ENCODE measurements around the gene CPXM2. TPM values are rescaled to one million over a fixed set of nuclear protein-coding genes. Genes with fewer than 3 reads are reported as not detected.

CPXM2 gene
- polyA plus RNA-seq, 4 donors: 4.6 to 6.7 (median 5.9) TPM

DNA sequence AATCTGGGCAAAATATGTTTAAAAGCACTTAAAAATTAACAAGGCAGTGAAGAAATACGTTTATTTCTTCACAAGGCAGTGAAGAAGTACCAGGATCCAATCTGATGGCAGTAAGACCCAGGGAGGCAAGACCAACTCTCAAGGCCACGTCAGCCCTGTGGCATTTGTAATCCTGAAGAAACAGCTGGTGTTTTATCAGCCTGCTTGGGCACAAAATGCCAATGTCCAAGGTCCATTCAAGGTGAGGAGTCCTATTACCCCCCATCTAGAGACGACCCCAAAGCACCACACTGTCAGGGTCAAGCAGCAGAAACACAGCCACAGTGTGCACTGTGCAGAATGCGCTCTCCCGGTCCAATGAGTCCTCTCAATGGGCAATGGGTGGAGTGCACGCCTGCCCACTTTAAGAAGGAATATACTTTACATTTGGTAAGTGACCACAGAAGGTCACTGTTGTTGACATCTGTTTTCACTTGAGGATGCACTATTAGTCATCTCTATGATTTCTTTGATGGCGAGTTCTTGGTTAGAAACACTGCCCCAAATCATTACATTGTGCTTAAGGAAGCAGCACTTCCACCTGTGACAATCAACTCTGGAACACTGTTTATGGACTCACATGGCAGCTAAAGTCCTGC, 12.8 kb downstream of the CPXM2 start:
- DNase-seq (ENCODE audit: low read depth in 4 of 4, low spot score in 3 of 4): no peak

- DNase-seq (ENCODE audit: low read depth in 4 of 4, low spot score in 3 of 4): peak; percentile 51 to 88 (median 76)
Measured at GRCh38 chr10:123870260-123870659, 21.3 kb downstream of the CPXM2 start.

DNA sequence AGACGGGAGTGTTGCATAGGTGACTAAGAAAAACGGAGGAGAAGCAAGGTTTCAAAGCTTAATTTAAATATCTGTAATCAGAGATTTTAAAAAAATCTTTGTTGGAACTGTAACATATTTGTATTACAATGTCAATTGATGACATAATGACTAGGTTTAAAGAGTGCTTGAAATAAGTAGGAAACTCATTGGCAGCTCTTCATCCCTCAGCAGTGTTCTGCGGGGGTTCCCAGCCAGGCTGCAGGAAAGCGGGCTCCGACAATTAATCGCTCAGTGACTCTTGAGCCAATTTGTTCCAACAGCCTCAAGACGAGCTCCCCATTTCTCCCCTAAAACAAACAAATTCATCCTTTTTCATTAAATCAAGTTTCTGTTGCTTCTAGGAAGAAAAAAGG, 22.6 kb downstream of the CPXM2 start:
- no peak for DNase-seq (ENCODE audit: low read depth in 4 of 4, low spot score in 3 of 4)

- no peak for DNase-seq (ENCODE audit: low read depth in 4 of 4, low spot score in 3 of 4)
Measured at GRCh38 chr10:123868038-123869019, 23.3 kb downstream of the CPXM2 start.

DNA sequence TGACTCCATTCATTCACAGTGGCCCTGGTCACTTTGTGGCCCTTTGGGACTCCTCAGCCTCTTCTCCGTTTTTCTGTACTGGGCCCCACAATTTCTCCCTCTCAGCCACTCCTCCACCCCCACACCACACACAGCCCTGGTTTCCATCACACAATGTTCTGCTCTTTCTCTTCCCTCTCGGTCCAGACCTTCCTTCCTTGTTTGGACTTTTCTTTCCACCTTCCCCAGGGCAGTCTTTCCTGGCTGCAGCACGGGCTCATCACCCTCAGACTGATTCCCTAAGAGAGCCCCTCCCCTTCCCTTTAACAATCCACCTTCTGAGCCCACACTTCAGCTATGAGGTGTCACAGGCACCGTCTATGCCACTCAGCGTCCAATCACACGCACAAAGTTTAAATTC, 25.7 kb downstream of the CPXM2 start:
- DNase-seq (ENCODE audit: low read depth in 4 of 4, low spot score in 3 of 4): no peak

DNA sequence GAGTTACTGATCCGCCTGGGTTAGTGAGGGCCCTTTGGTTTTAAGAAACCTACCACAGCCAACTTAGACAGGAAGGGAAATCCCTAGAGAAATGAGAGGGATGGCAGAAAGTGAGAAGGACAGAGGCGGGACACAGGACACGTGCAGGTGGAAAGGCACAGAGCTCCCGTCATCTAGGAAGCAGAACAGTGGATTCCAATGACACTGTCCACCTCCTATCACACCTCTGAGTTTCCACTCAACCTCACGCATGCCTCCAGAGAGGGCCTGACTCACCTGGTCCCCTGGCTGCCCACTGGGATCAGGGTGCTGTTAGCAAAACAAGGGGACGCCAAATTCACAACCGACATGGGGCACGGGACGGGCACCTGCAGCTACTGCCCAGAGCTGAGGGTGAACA, 26.3 kb downstream of the CPXM2 start:
- DNase-seq (ENCODE audit: low read depth in 4 of 4, low spot score in 3 of 4): no peak

- no peak for DNase-seq (ENCODE audit: low read depth in 4 of 4, low spot score in 3 of 4)
Measured at GRCh38 chr10:123864923-123865322, 26.7 kb downstream of the CPXM2 start.

DNA sequence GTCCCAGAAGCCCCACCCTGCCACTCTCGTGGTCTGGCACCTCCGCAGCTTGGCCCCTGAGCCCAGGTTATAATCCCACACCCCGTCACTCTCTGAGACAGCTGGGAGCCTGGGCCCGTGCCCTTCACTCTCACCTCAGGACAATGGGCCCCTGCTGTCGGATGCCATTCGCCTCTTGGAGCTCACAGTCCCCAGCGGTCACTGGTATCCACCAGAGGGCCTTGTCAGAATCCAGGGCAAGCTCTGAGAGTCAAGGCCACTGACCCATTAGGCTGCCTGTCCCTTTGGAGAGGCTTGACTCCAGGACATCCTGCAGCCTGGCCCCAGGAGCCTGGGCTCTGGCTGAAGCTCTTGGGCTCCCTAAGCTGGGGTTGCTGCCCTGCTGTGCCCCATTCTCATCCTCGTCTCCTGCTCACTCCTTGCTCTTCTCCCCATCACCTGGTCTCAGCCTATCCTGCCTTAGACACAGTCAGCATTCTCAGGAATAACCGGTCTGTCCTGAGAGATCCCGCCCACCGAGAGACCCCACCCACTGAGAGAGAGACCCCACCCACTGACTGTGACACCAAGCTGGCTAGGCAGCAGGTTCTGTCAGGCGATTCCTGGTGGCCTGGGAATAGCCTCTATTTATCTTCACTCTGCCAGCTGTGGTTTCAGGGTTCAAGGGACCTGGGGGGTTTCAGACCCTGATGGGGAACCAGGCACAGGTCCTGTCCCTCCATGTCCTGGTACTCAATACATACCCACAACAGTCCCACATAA, 27.7 kb downstream of the CPXM2 start:
- no peak for DNase-seq (ENCODE audit: low read depth in 4 of 4, low spot score in 3 of 4)

DNA sequence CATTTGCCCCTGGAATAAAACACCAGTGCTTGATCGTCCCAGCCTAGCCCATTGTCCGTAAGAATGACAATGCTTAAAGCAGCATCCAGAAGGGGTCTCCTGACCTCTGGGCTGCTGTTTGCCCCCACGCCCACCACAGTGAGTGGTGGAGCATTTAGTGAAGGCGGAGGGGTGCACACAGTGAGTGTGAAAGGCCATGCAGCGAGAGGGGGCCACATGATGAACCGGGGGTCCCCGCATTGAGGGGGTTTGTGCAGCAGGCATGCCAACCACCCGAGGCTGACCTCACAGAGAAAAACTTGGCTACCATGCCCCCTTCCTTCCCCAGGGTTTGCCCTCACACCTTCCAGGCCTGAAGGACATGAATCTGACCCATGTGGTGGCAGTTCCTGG, 28.4 kb downstream of the CPXM2 start:
- DNase-seq (ENCODE audit: low read depth in 4 of 4, low spot score in 3 of 4): no peak

- no peak for DNase-seq (ENCODE audit: low read depth in 4 of 4, low spot score in 3 of 4)
Measured at GRCh38 chr10:123862421-123863182, 29.0 kb downstream of the CPXM2 start.

DNA sequence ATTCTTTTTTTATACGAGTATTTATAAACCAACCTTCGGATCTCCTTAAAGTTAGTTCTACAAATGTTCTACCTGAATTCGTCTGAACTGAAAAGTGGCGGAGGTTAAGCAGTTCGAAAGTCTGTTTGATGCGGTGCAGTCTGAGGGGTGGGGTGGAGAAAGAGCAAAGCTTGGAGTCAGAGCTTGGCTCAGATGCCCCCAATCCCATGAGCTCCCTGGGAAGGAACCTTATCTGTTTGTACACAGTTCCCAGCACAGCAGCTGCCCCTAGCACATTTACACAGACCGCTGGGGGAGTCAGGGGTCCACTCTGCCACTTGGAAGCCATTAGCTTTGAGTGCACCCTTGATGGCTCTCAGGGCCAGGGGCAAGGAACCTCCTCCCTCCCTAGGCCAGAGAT, 30.8 kb downstream of the CPXM2 start:
- no peak for DNase-seq (ENCODE audit: low read depth in 4 of 4, low spot score in 3 of 4)

GRCh38 chr10:123860209-123860608, 31.4 kb downstream of the CPXM2 start:
- no peak for DNase-seq (ENCODE audit: low read depth in 4 of 4, low spot score in 3 of 4)

DNA sequence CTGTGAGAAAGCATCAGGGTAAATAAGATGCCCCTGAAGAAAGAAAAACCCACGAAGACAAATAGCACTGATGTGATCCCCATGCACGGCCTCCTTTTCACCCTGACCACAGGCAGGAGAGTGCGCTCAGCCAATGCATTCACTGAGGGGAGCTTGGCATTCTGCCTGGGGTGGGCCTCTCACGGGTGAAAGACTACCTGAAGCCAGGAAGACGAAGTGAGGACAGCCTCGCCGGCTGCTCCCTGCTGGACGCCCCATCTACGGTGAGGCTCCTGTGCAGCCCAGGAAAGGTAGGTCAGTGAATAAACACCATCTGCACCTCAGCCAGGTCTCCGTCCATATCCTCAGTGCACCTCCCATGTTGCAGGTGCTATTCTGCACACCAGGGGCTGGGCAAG, 32.0 kb downstream of the CPXM2 start:
- DNase-seq (ENCODE audit: low read depth in 4 of 4, low spot score in 3 of 4): no peak

GRCh38 chr10:123858907-123859652, 32.5 kb downstream of the CPXM2 start:
- no peak for DNase-seq (ENCODE audit: low read depth in 4 of 4, low spot score in 3 of 4)

GRCh38 chr10:123858077-123858681, 33.4 kb downstream of the CPXM2 start:
- no peak for DNase-seq (ENCODE audit: low read depth in 4 of 4, low spot score in 3 of 4)

- DNase-seq (ENCODE audit: low read depth in 4 of 4, low spot score in 3 of 4): no peak
Measured at GRCh38 chr10:123857616-123858015, 34.0 kb downstream of the CPXM2 start.

DNA sequence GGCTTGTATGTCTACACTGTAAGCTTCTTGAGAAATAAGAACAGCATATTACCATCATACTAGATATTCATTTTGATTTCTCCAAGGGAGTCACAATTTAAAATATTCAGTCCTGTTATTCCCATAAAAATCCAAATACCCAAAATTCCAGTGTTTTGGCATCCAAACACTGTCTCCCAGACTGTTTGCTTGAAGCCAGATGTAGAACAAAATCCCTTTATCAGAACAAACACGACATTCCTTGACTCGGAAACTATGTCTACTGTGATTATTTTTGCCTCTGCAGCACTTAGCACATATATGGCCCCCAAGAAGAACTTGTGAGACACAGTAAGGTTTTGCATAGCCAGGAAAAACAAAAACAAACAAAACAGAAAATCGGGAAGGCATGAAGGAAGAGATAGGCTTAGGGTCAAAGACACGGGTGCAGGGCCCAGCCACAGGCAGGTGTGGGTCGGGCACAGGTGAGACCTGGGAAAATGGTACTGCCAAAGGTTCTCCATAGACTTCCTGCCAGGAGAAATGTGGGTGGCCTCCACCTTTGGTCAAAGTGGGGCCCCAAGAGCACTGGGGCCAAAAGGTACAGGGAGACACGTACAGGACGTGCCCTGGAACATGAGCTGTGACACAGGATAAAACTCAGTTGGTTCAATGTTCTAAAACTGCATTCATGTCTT, 36.5 kb downstream of the CPXM2 start:
- no peak for DNase-seq (ENCODE audit: low read depth in 4 of 4, low spot score in 3 of 4)

- DNase-seq (ENCODE audit: low read depth in 4 of 4, low spot score in 3 of 4): no peak
Measured at GRCh38 chr10:123854498-123854897, 37.1 kb downstream of the CPXM2 start.

- DNase-seq (ENCODE audit: low read depth in 4 of 4, low spot score in 3 of 4): no peak
Measured at GRCh38 chr10:123854003-123854402, 37.6 kb downstream of the CPXM2 start.

Measured in right renal pelvis (tissue), 4 donors.